Activated CD4-positive, alpha-beta memory T cell treated with anti-CD3 and anti-CD28 coated beads, Interleukin-2, amount 10 ng/mL, durations not matched to agents 7 days and 5 days (primary cell): ENCODE results near the gene ZNF22. TPM values are rescaled to one million over a fixed set of nuclear protein-coding genes. Genes with fewer than 3 reads are reported as not detected.
"Not testable (repeated sequence)": the region's sequence is repeated elsewhere in the genome, so short reads cannot be mapped to it uniquely, and the experiment has no call there.

Experiments used
- CTCF ChIA-PET: fragments of 350-600 bp; sonication (Branson Sonifier 250); formaldehyde crosslinking; loops from one replicate; lab custom pipeline; 2021; ENCODE audit warnings: antibody characterized with exemption, inconsistent platforms; lab: Charles Lee
- POLR2A ChIA-PET: fragments of 350-600 bp; sonication (Branson Sonifier 250); formaldehyde crosslinking; loops from one replicate; lab custom pipeline; 2021; ENCODE audit warnings: antibody characterized with exemption; lab: Charles Lee
- DNase-seq: peaks from one replicate; pipeline ENCODE4 v3.0.0-alpha.2; 2020
- H3K27ac Mint-ChIP-seq: one replicate; pipeline ENCODE4 v1.8.0; 2021; ENCODE audit warnings: mild to moderate bottlenecking, mixed read lengths
- H3K27me3 Mint-ChIP-seq: one replicate; pipeline ENCODE4 v1.8.0; 2021; ENCODE audit warnings: mixed read lengths
- H3K36me3 Mint-ChIP-seq: one replicate; pipeline ENCODE4 v1.8.0; 2021; ENCODE audit warnings: low read depth, mixed read lengths
- H3K4me1 Mint-ChIP-seq: one replicate; pipeline ENCODE4 v1.8.0; 2021; ENCODE audit warnings: mixed read lengths
- H3K4me3 Mint-ChIP-seq: one replicate; pipeline ENCODE4 v1.8.0; 2021; ENCODE audit warnings: mild to moderate bottlenecking, mixed read lengths
- H3K9me3 Mint-ChIP-seq: one replicate; pipeline ENCODE4 v1.8.0; 2021; ENCODE audit warnings: mixed read lengths
- total RNA-seq, 2 experiments: library from RNA; stranded (reverse); gene quantifications; one replicate each; pipeline ENCODE4 v1.2.3, GENCODE V29; 2021

Gene ZNF22
- total RNA-seq, 2 experiments from 2014 or later = 22.9 to 24.7 TPM

GRCh38 chr10:45000138-45000751 is 478 bp upstream of the ZNF22 start:
- POLR2A ChIA-PET = interaction anchor here (0.7 to 1.5 kb wide), 2 partner anchors 24 to 68 kb away, joined by 3 read pairs; no protein-coding TSS in a partner anchor
- Mint-ChIP-seq H3K36me3 (peaks cover 33% of the 10 kb centered on the region), H3K27me3 (peaks cover 10% of the 10 kb centered on the region), H3K9me3 (peaks cover 22% of the 10 kb centered on the region), H3K4me1 (peaks cover 53% of the 10 kb centered on the region), H3K4me3 (peak overlapping the region; percentile 78), H3K27ac (peak overlapping the region; percentile 82)
- no peak for DNase-seq
- CTCF ChIA-PET = interaction anchor here (1.4 kb wide), 1 partner anchor 68 kb away, joined by 4 read pairs; no protein-coding TSS in a partner anchor

DNA sequence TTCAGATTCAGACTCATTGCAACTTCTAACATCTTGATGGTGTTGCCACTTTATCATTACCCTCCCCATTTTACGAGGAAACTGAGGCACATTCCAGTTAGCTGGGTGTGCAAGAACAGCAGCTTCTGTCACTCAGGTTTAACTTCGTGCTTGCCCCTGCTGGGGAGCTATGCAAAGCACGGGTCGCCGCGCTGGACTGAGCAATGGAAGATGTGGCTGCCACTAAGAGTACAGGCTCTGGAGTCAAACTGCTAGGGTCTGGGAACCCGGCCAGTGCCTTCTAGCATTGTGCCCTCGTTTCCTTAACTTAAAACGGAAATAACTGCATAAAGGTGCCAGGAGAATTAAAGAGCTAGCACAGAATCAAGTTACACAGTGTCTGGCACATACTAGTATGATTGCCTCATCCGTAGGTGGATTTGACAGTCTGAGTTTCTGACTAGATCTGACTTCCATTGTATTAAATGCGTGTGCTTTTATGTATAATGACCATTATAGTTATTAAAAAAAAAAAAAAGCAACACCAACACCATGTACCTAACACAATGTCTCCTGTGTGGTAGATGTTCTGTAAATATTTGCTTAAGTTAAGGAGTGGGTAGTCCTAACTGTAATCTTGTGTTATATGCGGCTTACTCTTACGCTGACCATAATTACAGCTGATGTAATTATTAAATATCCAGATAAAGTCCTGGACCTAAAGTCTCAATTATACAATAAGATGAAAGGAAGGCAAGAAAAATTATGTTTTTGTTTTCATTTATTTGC is 842 bp downstream of the ZNF22 start:
- Mint-ChIP-seq H3K36me3 (peaks cover 37% of the 10 kb centered on the region), H3K27ac (peak overlapping the region; percentile 87), H3K4me1 (peaks cover 40% of the 10 kb centered on the region), H3K9me3 (peaks cover 22% of the 10 kb centered on the region), H3K27me3 (peaks cover 10% of the 10 kb centered on the region), H3K4me3 (peak overlapping the region; percentile 90)
- CTCF ChIA-PET = no interaction called here
- POLR2A ChIA-PET = interaction anchor here (0.9 to 1.5 kb wide), 4 partner anchors 9 to 420 kb away, joined by 3 to 6 read pairs (median 4); partner anchors contain the start of gene DEPP1
- peak; percentile 63 for DNase-seq

DNA sequence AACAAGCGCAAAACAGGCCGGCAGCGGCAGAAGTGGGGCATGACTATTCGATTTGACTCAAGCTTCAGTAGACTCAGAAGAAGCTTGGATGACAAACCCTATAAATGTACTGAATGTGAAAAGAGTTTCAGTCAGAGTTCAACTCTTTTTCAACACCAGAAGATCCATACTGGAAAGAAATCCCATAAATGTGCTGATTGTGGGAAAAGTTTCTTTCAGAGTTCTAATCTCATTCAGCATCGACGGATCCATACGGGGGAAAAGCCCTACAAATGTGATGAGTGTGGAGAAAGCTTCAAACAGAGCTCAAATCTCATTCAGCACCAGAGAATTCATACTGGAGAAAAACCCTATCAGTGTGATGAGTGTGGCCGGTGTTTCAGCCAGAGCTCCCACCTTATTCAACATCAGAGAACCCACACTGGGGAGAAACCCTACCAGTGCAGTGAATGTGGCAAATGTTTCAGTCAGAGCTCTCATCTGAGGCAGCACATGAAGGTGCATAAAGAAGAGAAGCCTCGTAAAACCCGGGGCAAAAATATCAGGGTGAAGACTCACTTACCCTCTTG is 2.8 kb downstream of the ZNF22 start:
- no peak for DNase-seq
- ChIA-PET POLR2A (interaction anchor here (1.2 kb wide), 1 partner anchor 9 kb away, joined by 3 read pairs; no protein-coding TSS in a partner anchor), CTCF (interaction anchor here (1.0 to 1.4 kb wide), 2 partner anchors 29 to 70 kb away, joined by 3 read pairs; no protein-coding TSS in a partner anchor)
- Mint-ChIP-seq H3K4me1 (peaks cover 35% of the 10 kb centered on the region), H3K27ac (no peak overlapping the region), H3K9me3 (peaks cover 22% of the 10 kb centered on the region), H3K36me3 (peaks cover 37% of the 10 kb centered on the region), H3K4me3 (no peak overlapping the region), H3K27me3 (peaks cover 3% of the 10 kb centered on the region)

- no peak for DNase-seq
- H3K9me3 Mint-ChIP-seq = peaks cover 22% of the 10 kb centered on the region
- peaks cover 37% of the 10 kb centered on the region for H3K36me3 Mint-ChIP-seq
- CTCF ChIA-PET = interaction anchor here (1.0 to 1.4 kb wide), 2 partner anchors 30 to 72 kb away, joined by 3 read pairs; no protein-coding TSS in a partner anchor
- H3K4me3 Mint-ChIP-seq = no peak overlapping the region
- POLR2A ChIA-PET = no interaction called here
- no peak overlapping the region for H3K27ac Mint-ChIP-seq
- H3K27me3 Mint-ChIP-seq = peaks cover 1% of the 10 kb centered on the region
- H3K4me1 Mint-ChIP-seq = peaks cover 34% of the 10 kb centered on the region
These were observed 3.9 kb downstream of the ZNF22 start for GRCh38 chr10:45004661-45005060.

GRCh38 chr10:45005284-45005683 is 4.6 kb downstream of the ZNF22 start:
- Mint-ChIP-seq H3K4me1 (peaks cover 28% of the 10 kb centered on the region), H3K4me3 (no peak overlapping the region), H3K36me3 (peaks cover 37% of the 10 kb centered on the region), H3K9me3 (peaks cover 22% of the 10 kb centered on the region), H3K27me3 (no peaks in the 10 kb centered on the region), H3K27ac (no peak overlapping the region)
- POLR2A ChIA-PET = no interaction called here
- DNase-seq = no peak
- CTCF ChIA-PET = no interaction called here

DNA sequence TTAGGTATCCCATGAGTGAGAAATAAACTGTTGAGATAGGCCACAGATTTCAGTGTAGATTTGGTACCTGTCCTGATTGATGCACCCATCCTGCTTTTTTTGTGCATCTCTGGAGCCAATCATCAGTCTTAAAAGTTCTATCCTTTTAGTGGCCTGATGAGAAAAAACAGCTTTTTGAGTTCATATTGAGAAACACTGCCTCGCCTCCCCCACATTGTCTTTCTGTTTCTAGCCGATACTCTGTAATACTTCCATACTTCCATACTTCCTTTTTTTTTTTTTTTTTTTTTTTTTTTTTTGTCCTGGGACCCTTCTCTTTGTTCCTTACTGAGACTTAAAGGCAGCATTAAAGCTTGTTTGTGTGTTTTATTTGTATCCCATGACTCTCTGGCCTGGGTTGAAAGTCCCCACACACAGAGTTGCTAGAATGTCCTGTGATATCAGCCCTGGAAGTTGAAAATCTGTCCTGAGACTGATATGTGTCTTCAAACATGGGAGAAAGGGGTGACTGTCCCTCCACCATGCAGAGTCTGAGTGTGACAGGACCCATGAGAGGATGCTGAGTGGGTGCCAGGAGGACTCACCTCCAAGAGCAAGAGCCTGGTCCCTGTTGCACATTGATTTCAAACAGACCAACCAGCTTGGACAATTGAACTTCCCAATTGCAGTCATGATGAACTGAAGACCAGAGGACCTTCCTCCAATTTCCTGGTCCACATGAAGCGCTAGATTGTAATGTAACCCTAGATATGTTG is 5.7 kb downstream of the ZNF22 start:
- Mint-ChIP-seq H3K27me3 (no peaks in the 10 kb centered on the region), H3K36me3 (peaks cover 37% of the 10 kb centered on the region), H3K4me1 (peaks cover 22% of the 10 kb centered on the region), H3K4me3 (no peak overlapping the region), H3K9me3 (peaks cover 22% of the 10 kb centered on the region), H3K27ac (no peak overlapping the region)
- CTCF ChIA-PET = interaction anchor here (0.5 to 0.6 kb wide), 2 partner anchors 132 to 954 kb away, joined by 3 read pairs; no protein-coding TSS in a partner anchor
- no peak for DNase-seq
- POLR2A ChIA-PET = no interaction called here

DNA sequence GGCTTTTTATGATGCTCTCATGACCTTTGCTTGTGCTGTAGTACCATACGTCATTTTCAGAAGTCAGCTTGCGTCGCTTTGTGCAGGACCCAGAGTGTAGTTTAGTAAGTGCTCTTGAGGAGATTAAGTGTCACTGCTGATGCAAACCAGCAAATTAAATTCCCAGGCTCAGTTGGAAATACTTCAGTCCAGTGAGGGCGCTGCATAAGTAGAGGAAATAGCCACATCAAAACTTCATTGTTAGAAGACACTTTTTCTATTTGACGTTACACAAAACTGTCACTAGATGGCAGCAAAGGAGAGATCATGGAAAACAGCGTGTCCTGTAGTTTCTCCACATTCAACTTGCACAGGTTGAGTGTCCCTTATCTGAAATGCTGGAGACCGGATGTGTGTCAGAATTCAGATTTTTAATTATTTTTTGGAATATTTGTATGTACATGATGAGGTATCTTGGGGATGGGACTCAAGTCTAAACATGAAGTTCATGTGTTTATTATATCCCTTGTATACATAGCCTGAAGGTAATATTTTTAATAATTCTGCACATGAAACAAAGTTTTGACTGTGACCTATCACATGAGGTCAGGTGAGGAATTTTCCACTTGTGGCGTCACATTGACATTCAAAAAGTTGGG is 7.9 kb downstream of the ZNF22 start:
- DNase-seq = no peak
- Mint-ChIP-seq H3K4me3 (no peak overlapping the region), H3K4me1 (peaks cover 5% of the 10 kb centered on the region), H3K9me3 (peaks cover 10% of the 10 kb centered on the region), H3K27me3 (peaks cover 4% of the 10 kb centered on the region), H3K27ac (no peak overlapping the region), H3K36me3 (peaks cover 21% of the 10 kb centered on the region)
- CTCF ChIA-PET = interaction anchor here (1.1 to 1.4 kb wide), 2 partner anchors 75 to 226 kb away, joined by 3 to 5 read pairs; no protein-coding TSS in a partner anchor
- POLR2A ChIA-PET = no interaction called here

GRCh38 chr10:45014557-45014956 is 13.8 kb downstream of the ZNF22 start:
- H3K9me3 Mint-ChIP-seq, H3K27ac Mint-ChIP-seq, H3K4me1 Mint-ChIP-seq, DNase-seq, H3K27me3 Mint-ChIP-seq, H3K36me3 Mint-ChIP-seq, H3K4me3 Mint-ChIP-seq, POLR2A ChIA-PET, CTCF ChIA-PET: not testable (repeated sequence)

GRCh38 chr10:45015590-45015989 is 14.9 kb downstream of the ZNF22 start:
- H3K4me1 Mint-ChIP-seq = no peaks in the 10 kb centered on the region
- H3K27me3 Mint-ChIP-seq = peaks cover 4% of the 10 kb centered on the region
- POLR2A ChIA-PET = no interaction called here
- no peak overlapping the region for H3K4me3 Mint-ChIP-seq
- CTCF ChIA-PET = no interaction called here
- H3K9me3 Mint-ChIP-seq = no peaks in the 10 kb centered on the region
- DNase-seq = no peak
- H3K36me3 Mint-ChIP-seq = no peaks in the 10 kb centered on the region
- no peak overlapping the region for H3K27ac Mint-ChIP-seq

GRCh38 chr10:45023426-45023825 is 22.7 kb downstream of the ZNF22 start:
- ChIA-PET POLR2A (no interaction called here), CTCF (no interaction called here)
- no peak overlapping the region for H3K27ac Mint-ChIP-seq
- no peak for DNase-seq
- no peaks in the 10 kb centered on the region for H3K36me3 Mint-ChIP-seq
- peaks cover 2% of the 10 kb centered on the region for H3K27me3 Mint-ChIP-seq
- H3K4me1 Mint-ChIP-seq = no peaks in the 10 kb centered on the region
- H3K9me3 Mint-ChIP-seq = no peaks in the 10 kb centered on the region
- H3K4me3 Mint-ChIP-seq = no peak overlapping the region

DNA sequence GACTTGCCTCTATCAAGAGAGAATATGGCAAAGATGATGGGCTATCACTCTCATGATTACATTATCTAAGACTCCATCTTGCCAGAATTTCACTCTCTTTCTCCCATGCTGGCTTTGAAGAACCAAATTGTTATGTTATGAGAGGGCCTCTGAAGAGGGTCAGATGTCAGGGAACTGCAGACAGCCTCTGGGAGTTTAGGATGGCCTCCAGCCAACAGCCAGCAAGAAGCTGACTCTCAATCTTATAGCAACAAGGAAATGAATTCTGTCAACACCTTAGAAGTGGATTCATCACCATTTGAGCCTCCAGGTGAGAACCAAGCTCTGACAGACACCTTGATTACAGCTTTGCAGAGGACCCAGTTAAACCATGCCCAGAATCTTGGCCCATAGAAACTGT is 33.6 kb downstream of the ZNF22 start:
- peaks cover 8% of the 10 kb centered on the region for H3K9me3 Mint-ChIP-seq
- H3K4me3 Mint-ChIP-seq = no peak overlapping the region
- ChIA-PET CTCF (interaction anchor here (1.2 kb wide), 1 partner anchor 39 kb away, joined by 3 read pairs; no protein-coding TSS in a partner anchor), POLR2A (no interaction called here)
- H3K27me3 Mint-ChIP-seq = peaks cover 4% of the 10 kb centered on the region
- H3K36me3 Mint-ChIP-seq = no peaks in the 10 kb centered on the region
- no peak for DNase-seq
- H3K4me1 Mint-ChIP-seq = no peaks in the 10 kb centered on the region
- no peak overlapping the region for H3K27ac Mint-ChIP-seq

DNA sequence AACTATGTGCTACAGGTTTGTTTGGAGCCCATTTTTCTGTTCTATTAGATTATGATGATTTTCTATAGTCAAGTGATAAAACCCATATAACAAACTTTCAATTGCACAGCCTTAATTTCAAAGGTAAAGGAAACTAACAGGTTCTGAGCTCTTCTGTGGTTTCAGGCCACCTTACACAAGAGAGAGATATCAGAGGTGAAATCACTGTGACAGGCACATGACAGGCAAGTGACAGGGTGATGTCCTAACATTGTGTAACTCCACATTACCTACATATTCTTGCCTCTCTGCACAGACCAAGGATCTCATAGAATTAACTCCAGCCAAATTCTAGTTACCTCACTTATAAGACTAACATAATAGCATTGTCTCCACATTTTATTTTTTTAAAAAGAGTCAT is 35.0 kb downstream of the ZNF22 start:
- no peak for DNase-seq
- Mint-ChIP-seq H3K27me3 (peaks cover 9% of the 10 kb centered on the region), H3K4me1 (no peaks in the 10 kb centered on the region), H3K4me3 (no peak overlapping the region), H3K36me3 (no peaks in the 10 kb centered on the region), H3K9me3 (peaks cover 8% of the 10 kb centered on the region), H3K27ac (no peak overlapping the region)
- ChIA-PET CTCF (interaction anchor here (1.2 kb wide), 1 partner anchor 40 kb away, joined by 3 read pairs; no protein-coding TSS in a partner anchor), POLR2A (no interaction called here)
